ENCODE results near the gene PLD3.
"Not testable (repeated sequence)": the region's sequence is repeated elsewhere in the genome, so short reads cannot be mapped to it uniquely, and the experiment has no call there.

GRCh38 chr19:40408598-40408925 lies 60.1 kb downstream of the PLD3 start:
- not testable (repeated sequence) for TF ChIP-seq CTCF, EP300, POLR2A, POLR2AphosphoS5 (IDR thresholded peaks at IDR 0.05)
